GM12872 (cell line): ENCODE results near the gene KNOP1.

Source experiments
- CTCF ChIP-seq: IDR thresholded peaks from 3 replicates; pipeline ENCODE4 v1.5.1; 2011; ENCODE audit warnings: low read depth, mild to moderate bottlenecking, low read length, moderate library complexity; ENCODE audit not compliant: insufficient read depth

KNOP1 gene

GRCh38 chr16:19717741-19718623 lies at the start of gene KNOP1, which contains the start of gene IQCK:
KNOP1 (minus strand) TSS chr16:19718227; CDS start chr16:19715035, 3,192 bp downstream.
IQCK (plus strand) TSS chr16:19718271; CDS start chr16:19718307, 36 bp downstream.
- no peak for TF ChIP-seq CTCF

DNA sequence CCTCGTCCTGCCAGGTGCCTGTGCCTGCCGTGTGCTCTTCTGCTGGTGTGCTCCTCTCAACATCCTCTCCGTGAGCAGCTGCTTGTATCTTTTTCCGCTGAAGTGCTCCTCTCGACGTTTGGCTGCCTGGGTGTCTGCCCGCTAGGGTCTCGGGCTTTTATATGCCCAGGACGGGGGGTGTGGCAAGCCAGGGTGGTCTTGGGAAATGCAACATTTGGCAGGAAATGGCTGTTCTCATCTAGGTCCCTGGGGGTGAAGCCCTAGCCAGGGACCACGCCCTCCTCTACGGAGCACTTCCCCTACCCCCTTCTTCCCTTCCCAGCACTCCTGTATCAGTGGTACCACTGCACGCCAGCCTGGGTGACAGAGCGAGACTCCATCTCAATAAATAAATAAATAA lies 49.5 kb upstream of the KNOP1 start:
- TF ChIP-seq CTCF, result no peak

- no peak for TF ChIP-seq CTCF
Measured at GRCh38 chr16:19766988-19767387, 49.0 kb upstream of the KNOP1 start.

GRCh38 chr16:19766554-19766884 lies 48.5 kb upstream of the KNOP1 start:
- TF ChIP-seq CTCF, result no peak

- TF ChIP-seq CTCF, result no peak
Measured at GRCh38 chr16:19765860-19766553, 48.0 kb upstream of the KNOP1 start.

GRCh38 chr16:19760356-19761060 lies 42.5 kb upstream of the KNOP1 start:
- TF ChIP-seq CTCF, result no peak
